Bone marrow (tissue), 2 donors: ENCODE results near the gene PRSS23.
"Not testable (repeated sequence)": the region's sequence is repeated elsewhere in the genome, so short reads cannot be mapped to it uniquely, and the experiment has no call there.

Source experiments
- DNase-seq, 2 donors: peaks; one replicate each; lab custom pipeline; 2025; lab: John Stamatoyannopoulos, UW

Gene PRSS23

GRCh38 chr11:86800076-86800959, at the start of gene PRSS23:
Gene PRSS23 (plus strand): TSS chr11:86800542. CDS start chr11:86807644, 7,102 bp downstream.
- DNase-seq: no peak

- DNase-seq: no peak
Observed at GRCh38 chr11:86753459-86753858, 46.9 kb upstream of the PRSS23 start.

GRCh38 chr11:86755146-86755545, 45.2 kb upstream of the PRSS23 start:
- no peak for DNase-seq

GRCh38 chr11:86758171-86758570, 42.2 kb upstream of the PRSS23 start:
- DNase-seq: no peak

- no peak for DNase-seq
Observed at GRCh38 chr11:86760577-86760976, 39.8 kb upstream of the PRSS23 start.

GRCh38 chr11:86761978-86762377, 38.4 kb upstream of the PRSS23 start:
- no peak for DNase-seq

GRCh38 chr11:86765203-86765602, 35.1 kb upstream of the PRSS23 start:
- no peak for DNase-seq

- no peak for DNase-seq
Observed at GRCh38 chr11:86765878-86766277, 34.5 kb upstream of the PRSS23 start.

- DNase-seq: no peak
Observed at GRCh38 chr11:86769219-86769618, 31.1 kb upstream of the PRSS23 start.

- not testable (repeated sequence) for DNase-seq
Observed at GRCh38 chr11:86770473-86771027, 29.8 kb upstream of the PRSS23 start.

GRCh38 chr11:86772999-86773398, 27.3 kb upstream of the PRSS23 start:
- no peak for DNase-seq

- DNase-seq: no peak
Observed at GRCh38 chr11:86773513-86774252, 26.7 kb upstream of the PRSS23 start.

GRCh38 chr11:86774417-86774816, 25.9 kb upstream of the PRSS23 start:
- DNase-seq: no peak

- no peak for DNase-seq
Observed at GRCh38 chr11:86775361-86775760, 25.0 kb upstream of the PRSS23 start.

GRCh38 chr11:86781546-86781945, 18.8 kb upstream of the PRSS23 start:
- no peak for DNase-seq

- no peak for DNase-seq
Observed at GRCh38 chr11:86782742-86783141, 17.6 kb upstream of the PRSS23 start.

GRCh38 chr11:86783661-86784060, 16.7 kb upstream of the PRSS23 start:
- DNase-seq: no peak

- no peak for DNase-seq
Observed at GRCh38 chr11:86784241-86784681, 16.1 kb upstream of the PRSS23 start.

GRCh38 chr11:86785576-86785975, 14.8 kb upstream of the PRSS23 start:
- no peak for DNase-seq

GRCh38 chr11:86787018-86787536, 13.3 kb upstream of the PRSS23 start:
- DNase-seq: no peak

- no peak for DNase-seq
Observed at GRCh38 chr11:86787656-86788055, 12.7 kb upstream of the PRSS23 start.

GRCh38 chr11:86790195-86790725, 10.1 kb upstream of the PRSS23 start:
- DNase-seq: no peak
